ENCODE measurements around the gene MAP3K14.

MAP3K14 gene

GRCh38 chr17:45339646-45340605 lies 23.1 kb upstream of the MAP3K14 start:
- DNase-seq (ENCODE audit: low read depth in 2 of 2), result no peak

DNA sequence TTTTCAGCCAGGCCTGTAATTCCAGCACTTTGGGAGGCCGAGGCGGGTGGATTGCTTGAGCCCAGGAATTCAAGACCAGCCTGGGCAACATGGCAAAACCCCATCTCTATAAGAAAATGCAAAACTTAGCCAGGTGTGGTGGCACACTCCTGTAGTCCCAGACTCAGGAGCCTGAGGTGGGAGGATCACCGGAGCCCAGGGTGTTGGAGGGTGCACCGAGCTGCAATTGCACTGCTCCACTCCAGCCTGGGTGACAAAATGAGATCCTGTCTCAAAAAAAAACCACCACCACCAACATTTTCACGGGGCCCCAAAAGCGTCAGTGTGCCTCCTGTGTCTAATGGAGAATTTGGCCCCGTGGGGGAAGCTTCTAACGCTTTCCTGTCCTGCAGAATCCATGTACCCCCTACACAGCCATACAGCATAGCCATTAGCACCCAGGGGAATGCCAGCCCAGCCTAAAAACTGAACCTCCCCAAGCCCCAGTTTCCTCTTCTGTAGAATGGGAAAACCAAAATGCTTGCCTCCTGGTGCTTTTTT lies 22.2 kb upstream of the MAP3K14 start:
- no peak for DNase-seq (ENCODE audit: low read depth in 2 of 2)

DNA sequence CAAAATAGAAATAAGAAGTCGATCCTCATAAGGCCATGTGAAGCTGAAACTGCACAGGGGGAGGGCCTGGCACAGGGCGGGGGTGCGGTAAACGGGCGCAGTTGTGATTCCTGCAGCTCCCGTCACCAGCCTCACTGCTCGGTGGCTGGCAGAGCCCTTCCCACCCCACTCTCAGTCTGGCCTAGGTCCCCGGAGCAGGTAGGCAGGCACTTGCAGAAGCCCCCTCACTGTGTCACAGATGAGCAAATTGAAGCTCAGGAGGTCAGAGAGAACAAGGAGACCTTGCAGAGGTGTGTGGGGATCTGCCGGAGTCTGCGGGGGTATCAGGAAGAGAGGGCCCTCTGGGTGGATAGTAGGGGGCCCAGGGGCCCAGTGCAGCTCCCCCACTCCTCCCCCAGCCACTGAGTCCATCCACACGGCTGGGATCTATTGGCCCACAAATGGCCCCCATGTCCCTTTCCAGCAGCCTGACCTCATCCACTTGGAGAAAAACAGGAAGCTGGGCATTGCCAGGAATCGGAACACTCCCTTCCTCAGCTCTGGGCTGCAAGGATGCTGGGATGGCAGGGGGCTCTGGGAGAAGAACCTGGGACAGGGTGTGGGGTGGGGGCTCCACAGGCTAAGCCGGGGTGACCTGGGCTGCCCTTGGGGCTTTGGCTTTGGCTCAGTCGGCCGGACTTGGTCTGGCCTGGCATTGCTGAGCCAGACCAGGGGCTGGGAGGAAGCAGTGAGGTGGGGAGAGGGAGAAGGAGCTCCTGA lies 21.4 kb upstream of the MAP3K14 start:
- DNase-seq (ENCODE audit: low read depth in 2 of 2), result no peak

- no peak for DNase-seq (ENCODE audit: low read depth in 2 of 2)
Observed at GRCh38 chr17:45336390-45337182, 19.8 kb upstream of the MAP3K14 start.

- DNase-seq (ENCODE audit: low read depth in 2 of 2), result no peak
Observed at GRCh38 chr17:45335721-45336120, 18.9 kb upstream of the MAP3K14 start.

DNA sequence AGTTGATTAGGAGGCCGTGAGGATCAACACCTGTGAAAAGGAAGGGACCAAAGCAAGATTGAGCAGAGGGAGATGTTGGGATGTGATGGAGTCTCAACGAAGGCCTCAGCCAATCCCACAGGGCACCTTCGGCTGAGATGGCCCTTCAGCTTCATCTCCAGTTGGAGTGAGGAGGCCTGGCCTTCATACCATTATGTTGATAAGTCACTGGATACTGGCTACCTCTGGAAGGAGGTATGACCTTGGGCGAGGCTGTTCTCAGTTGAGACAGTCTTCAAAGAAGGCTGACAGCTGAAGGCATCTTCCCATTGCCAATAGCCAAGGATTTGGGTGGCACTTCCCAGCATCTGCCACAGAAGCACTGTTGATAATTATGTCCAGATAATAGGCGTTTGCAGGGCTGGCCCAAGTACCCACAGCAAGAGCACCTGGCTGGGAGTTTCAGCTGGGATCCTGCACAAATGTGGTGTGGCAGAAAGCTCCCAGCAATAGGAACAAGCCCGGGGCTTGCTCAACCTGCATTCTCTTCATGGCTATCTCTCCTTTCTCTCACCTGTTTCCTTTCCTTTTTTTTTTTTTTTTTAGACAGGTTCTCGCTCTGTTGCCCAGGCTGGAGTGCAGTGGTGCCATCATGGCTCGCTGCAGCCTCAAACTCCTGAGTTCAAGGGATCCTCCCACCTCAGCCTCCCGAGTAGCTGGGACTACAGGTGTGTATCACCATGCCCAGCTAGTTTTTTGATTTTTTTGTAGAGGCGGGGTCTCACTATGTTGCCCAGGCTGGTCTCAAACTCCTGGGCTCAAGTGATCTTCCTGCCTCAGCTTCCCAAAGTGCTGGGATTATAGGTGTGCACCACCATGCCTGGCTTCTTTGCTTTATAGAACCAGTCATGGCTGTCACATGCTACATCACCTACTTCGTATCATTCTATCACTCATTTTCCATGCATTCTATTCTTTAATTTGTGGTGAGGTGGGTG lies 18.2 kb upstream of the MAP3K14 start:
- DNase-seq (ENCODE audit: low read depth in 2 of 2), result no peak

GRCh38 chr17:45334231-45334630 lies 17.4 kb upstream of the MAP3K14 start:
- no peak for DNase-seq (ENCODE audit: low read depth in 2 of 2)

GRCh38 chr17:45333702-45334092 lies 16.9 kb upstream of the MAP3K14 start:
- DNase-seq (ENCODE audit: low read depth in 2 of 2), result no peak

DNA sequence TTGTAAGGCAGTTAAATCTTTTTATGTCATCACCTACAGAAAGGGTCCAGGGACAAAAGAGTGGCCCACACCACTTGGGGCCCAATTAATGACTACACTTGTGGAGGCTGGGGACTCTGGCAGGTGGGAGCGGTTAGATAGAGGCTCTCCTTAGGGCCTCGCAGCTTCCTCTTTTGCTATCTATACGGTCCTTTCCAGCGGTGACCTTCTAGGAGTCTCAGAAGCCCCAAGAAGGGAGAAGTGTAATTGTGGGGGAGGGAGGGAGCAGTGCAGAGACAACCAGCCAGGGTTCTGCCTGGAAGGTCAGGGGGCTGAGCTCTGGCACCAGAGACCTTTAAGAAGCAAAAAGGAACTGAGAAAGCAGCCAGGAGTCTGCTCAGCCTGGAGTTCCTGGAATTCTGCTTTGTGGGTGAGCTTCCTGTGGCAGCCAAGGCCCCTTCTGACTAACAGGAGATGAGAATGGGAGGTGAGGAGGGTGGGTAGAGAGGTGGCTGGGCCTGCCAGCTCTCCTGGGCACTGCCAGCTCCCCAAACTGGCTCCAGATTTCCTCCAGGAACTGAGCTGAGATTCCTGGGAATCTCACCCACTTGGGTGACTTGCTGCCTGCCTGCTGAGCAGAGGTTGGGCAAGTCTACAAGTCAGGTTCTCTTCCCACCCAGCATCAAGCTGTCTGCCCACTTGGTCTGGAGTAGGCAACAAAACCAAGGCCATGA lies 16.3 kb upstream of the MAP3K14 start:
- DNase-seq (ENCODE audit: low read depth in 2 of 2), result no peak

GRCh38 chr17:45332505-45332904 lies 15.7 kb upstream of the MAP3K14 start:
- no peak for DNase-seq (ENCODE audit: low read depth in 2 of 2)

DNA sequence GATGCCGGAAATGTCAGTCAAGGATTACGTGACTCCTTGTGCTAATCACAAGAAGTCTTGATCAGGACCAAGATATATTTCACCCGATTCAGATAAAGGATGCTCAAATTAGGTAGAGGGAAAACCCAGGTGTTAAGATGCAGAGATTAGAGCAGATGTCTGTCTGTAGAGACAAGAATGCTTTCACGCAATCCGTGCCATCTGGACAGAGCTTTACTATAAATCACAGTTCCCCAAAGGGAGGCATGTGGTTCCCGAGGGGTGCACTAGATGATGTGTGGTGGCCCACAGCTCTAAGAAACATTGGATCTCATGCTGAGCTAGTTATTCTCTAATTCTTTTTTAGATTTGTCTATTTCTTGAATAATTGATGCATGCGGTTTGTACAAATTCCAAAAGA lies 9.8 kb upstream of the MAP3K14 start:
- DNase-seq (ENCODE audit: low read depth in 2 of 2), result no peak

DNA sequence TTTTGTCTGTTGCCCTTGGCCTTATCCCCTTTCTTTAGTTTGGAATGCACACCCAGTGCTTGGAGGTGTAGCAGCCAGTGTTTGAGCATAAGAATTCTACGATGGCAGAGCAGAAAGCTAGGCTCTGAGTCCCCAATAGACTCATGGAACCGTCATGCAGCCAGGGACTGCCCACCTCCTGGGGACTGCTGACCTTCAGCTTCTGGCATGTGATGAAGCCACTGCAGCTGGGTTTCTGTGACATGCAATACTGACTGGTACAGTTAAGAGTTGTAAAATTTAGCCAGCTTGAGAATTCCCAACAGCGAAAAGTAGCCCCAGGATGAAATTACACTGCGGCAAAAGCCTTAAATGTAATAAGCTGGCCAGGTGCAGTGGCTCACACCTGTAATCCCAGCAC lies 9.0 kb upstream of the MAP3K14 start:
- no peak for DNase-seq (ENCODE audit: low read depth in 2 of 2)

DNA sequence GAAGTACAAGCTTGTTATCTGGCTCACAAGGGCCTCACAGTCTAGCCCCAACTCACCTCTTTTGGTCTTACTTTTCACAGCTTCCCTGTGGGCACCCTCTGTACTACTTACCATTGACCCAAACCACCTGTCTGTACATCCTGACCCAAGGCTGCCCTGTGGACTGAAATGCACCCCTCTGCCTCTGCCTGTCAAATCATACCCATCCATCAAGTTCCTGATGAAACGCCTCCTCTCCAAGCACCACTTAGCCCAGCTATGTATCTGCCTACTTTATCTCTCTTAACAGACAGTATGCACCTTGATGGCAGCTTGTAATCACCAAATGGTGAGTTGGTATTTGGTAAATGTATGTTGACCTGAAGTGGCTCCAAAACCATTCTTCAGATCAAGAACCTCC lies 7.5 kb upstream of the MAP3K14 start:
- DNase-seq (ENCODE audit: low read depth in 2 of 2), result no peak

DNA sequence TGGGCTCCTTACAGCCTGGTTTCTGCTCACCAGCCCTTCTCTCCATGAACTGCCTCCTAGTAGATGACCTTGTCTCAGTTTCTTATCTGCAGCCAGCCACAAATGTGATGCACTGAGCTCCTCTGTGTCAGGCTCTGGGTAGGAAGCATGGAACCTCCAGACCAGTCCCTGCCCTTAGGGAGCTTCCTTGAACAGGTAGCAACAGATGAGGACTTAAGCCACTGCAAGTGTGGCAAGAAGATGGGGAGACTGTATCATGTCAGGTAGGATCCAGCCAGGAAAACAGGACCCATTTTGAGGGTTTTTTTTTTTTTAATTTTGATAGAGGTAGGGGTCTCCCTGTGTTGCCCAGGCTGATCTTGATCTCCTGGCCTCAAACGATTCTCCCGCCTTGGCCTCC lies 5.3 kb upstream of the MAP3K14 start:
- no peak for DNase-seq (ENCODE audit: low read depth in 2 of 2)

DNA sequence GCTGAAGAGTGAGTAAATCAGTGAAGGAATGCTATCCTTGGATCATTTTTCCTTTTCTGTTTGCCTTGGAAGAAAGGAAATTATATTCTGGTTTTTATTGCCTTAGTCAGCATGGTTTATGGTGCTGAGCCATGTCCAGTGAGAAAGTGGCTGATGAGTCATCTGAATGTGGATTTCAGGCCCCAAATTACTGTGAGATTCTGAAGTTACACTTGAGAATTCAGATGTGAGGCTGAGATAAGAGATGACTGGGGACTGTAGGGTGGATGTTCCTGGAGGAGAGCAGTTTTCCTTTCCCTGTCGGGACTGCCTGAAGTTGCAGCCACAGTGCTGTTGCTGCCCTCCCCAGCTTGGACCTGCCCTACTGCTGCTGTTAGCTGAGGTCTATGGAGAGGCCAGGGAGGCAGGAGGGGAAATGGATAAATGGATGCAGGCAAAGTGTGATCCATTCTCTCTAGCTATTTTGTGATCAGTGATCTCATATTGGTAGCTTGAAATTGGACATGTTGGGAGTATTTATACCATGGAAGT lies 4.2 kb upstream of the MAP3K14 start:
- DNase-seq (ENCODE audit: low read depth in 2 of 2), result no peak

DNA sequence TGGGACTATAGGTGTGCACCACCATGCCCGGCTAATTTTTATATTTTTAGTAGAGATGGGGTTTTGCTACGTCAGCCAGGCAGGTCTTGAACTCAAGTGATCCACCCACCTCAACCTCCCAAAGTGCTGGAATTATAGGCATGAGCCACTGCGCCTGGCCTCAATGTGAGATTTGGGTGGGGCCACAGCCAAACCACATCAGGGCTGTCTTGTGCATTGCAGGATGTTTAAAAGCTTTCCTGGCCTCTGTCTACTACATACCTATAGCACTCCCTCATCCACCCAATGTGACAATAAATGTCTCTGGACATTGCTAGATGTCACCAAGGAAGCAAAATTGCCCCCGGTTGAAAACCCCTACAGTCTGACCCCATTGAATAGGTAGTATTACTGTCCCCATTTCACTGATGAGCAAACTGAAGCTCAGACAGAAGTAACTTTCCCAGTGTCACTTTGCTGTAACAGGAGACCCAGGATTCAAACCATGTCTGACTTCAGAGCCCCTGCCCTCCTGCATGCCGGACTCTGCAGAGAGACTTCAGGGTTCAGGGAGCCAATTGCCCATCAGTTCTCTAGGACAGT lies 3.6 kb upstream of the MAP3K14 start:
- DNase-seq (ENCODE audit: low read depth in 2 of 2), result no peak

GRCh38 chr17:45319239-45319703 lies 2.5 kb upstream of the MAP3K14 start:
- no peak for DNase-seq (ENCODE audit: low read depth in 2 of 2)

GRCh38 chr17:45318561-45319230 lies 1.9 kb upstream of the MAP3K14 start:
- DNase-seq (ENCODE audit: low read depth in 2 of 2), result no peak
